Activated T-helper 1 cell treated with Interleukin-2 at 50 U/mL for 16 hours (primary cell): Measurements from ENCODE around the gene NOL4L.

Experiments used
- DNase-seq: peaks from one replicate; pipeline ENCODE4 v3.0.0-alpha.2; 2020; ENCODE audit warnings: low read depth

The NOL4L gene

DNA sequence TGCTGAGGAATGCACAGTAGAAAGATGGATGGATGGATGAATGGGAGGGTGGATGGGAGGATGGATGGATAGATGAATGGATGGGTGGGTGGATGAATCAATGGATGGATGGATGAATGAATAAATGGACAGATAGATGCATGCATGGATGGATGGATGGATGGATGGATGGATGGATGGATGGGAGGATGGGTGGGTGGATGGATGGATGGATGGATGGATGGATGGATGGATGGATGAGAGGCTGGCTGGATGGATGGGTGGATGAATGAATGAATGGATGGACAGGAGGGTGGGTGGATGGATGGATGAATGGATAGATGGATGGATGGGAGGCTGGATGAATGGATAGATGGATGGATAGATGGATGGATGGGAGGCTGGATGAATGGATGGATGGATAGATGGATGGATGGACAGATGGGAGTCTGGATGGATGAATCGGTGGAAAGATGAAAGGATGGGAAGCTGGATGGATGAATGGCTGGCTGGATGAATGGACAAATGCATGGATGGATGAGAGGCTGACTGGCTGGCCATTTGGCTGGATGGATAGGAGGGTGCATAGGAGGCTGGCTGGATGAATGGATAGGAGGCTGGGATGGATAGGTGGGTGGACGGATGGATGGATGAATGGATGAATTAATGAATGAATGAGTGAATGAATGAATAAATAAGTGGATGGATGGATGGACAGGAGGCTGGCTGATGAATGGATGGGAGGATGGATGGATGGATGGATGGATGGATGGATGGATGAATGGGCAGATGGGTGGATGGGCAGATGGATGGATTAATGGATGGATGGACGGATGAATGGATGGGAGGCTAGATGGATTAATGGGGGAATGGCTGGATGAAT lies 28.3 kb upstream of the NOL4L start:
- no peak for DNase-seq

DNA sequence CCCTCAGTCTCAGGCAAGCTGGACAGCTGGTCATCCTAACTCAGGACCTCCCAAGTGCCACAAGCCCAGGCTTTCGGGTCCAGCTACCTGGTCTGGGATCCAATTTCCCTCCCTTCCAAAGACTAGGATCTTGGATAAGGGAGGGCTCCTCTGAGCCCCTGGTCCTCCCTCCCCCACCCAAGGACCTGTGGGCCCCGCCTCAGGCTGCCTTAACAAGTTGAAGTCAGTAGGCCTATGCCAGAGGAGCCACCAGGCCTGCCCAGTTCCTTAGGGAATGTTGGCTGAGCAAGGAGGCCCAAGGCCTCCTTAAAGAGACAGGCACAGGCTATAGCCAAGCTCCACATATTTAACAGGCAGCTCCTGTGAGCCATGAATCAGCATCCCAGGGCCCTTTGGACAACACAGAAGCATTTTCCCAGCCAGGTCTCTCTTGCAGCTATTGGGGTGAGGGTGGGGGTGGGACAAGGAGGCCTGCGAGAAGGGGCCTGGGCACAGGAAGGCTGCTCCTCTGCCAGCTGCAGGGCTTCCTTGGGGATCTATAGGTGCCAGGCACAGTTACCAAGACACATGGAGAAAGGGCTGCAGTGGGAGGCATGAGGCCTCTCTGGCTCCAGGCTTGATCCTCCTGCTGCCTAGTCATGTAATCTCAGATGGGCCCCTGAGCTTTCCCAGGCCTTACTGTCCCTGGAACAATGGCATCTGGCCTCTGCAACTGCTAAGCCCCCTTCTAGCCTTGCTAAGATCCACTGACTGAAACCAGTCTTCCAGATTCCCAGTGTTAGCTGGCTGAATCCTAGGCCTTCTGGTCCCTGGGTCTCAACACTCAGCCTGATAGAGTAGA lies 27.4 kb upstream of the NOL4L start:
- DNase-seq, result no peak

DNA sequence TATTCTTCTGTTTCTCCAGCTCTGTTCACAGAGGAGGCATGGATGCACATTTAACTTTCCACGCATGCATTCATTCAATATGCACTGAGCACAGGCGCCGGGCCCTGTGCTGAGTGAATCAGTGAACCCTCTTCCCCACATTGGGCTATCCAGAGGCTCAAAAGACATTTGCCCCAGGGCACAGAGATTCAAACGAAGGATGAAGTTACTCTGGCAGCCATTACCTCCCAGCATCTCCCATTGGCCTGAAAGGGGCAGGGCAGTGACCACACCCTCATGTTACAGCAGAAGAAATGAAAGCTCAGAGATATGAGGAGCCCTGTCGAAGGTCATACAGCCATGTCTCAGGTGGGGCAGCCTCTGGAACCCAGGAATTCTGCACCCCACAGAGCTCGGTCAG lies 26.7 kb upstream of the NOL4L start:
- no peak for DNase-seq

DNA sequence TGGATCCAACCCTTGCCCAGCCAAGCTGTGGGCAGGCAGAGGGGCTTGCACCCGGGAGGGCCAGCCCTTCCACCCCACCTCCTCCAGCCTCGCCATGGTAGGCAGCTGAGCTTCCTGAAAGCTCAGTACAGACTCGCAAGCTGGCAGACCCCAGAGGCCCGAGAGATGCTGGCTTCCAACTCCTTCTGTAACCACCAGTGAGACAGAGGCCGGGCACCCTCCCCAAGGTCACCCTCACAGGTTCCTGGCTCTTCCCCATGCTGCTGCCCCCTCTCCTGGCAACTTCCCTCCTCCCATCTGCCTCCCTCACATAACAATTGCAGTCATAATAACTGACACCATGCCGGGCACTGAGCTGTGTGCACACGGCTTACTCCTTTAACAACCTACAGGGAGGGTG lies 26.2 kb upstream of the NOL4L start:
- DNase-seq, result no peak

DNA sequence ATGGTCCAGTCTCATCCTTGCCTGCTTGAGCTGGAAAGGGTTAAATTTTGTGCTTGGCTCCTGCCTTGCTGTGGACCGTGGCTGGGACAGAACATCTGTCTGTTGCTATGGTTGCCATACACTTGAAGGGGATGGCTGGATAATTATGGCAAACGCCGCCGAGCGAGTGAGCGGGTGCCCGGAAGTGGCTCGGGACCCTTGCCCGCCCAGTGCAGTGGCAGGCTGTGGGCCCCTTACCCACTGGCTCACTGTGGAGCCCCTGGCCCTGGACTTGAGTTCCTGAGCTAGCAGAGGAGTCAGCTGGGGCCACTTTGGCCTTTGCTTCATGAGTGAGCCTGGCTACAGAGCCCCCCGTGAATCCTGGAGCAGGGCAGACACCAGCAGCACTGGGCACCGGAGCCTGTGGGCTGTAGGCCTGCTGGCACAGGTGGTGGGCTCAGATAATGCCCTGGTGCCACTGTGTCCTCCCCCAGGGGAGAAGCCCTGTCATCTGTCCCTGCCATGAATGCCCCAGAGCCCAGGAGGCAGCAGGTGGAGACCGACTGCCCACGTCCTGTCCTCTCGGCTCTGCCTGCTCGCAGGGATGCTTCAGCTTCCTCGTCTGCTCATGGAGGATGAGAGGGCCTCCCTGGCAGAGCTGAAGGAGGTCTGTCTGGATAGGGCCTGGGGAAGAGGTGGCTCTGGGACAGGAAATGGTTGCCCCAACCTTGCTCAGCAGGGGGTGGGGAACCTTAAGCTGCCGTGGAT lies 25.5 kb upstream of the NOL4L start:
- DNase-seq, result no peak

- no peak for DNase-seq
These were observed 24.9 kb upstream of the NOL4L start for GRCh38 chr20:32609993-32610392.

- no peak for DNase-seq
These were observed 24.1 kb upstream of the NOL4L start for GRCh38 chr20:32609111-32609773.

- DNase-seq, result no peak
These were observed 23.5 kb upstream of the NOL4L start for GRCh38 chr20:32608664-32609015.

DNA sequence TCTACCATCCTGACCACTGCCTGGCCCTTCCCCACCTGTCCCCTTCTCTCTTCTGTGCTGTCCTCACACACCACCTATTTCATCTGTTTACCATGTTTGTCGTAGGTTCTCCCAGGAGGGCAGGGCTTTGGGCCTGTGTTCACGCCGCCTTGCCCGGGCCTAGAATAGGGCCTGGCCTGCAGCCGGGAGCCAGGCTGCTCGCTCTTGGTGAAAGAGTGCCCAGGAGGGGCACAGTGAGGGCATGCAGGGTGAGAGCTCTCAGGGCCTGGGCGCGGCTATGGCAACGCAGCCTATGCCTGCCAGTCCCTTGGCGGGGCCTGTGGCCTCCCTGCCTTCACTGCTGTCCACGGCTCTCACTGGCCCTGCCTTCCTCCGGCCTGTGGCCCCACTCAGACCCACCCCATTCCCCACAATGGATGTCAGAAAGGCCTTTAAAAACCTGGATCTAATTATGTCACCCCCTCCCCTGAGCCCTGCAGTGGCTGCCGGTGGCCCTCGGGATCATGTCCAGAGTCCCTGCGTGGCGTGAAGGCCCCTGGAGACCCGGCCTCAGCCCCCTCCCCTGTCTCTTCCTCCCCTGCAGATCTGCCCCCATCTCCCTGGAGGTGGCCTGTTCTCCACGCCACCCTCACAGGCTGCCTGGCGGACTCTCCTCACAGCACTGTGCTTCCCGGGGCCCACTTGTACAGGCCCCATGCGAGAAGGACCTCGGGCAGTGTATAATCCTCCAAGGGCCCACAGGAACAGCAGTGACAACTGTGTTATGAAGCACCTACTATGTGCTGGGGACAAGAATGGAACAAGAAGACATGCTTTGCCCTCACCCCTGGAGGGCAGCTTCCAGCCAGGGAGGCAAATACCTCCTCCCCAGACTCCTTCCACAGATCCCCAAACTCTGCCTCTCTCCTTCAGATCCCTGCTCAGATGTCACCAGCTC lies 22.9 kb upstream of the NOL4L start:
- no peak for DNase-seq

DNA sequence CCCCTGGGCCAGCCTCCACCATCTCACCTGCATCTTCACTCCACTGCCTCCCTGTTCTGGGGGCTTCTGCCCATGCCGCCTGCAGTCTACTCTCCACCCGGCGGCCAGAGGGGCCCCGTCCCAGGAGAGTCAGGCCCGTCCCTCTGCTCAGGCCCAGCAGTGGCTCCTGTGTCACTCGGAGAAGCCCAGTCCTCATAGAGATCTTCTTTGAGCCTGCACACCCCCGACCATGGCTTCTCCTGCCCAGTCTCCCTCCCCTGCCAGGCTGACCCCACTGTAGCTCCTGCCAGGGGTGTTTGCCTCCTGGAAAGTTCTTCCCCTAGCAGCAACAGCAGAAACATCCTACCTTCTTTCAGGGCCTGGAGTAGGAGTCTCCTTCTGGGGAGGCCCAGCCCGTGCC lies 22.2 kb upstream of the NOL4L start:
- no peak for DNase-seq

DNA sequence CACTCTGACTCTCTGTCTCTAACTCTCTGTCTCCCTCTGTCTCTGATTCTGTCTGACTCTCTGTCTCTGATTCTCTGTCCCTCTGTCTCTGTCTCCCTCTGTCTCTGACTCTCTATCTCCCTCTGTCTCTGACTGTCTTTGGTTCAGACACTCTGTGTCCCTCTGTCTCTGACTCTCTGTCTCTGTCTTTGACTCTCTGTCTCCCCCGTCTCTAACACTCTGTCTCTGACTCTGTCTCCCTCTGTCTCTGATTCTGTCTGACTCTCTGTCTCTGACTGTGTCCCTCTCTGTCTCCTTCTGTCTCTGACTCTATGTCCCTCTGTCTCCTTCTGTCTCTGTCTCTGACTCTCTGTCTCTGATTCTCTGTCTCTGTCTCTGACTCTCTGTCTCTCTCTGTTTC lies 21.7 kb upstream of the NOL4L start:
- DNase-seq, result no peak

DNA sequence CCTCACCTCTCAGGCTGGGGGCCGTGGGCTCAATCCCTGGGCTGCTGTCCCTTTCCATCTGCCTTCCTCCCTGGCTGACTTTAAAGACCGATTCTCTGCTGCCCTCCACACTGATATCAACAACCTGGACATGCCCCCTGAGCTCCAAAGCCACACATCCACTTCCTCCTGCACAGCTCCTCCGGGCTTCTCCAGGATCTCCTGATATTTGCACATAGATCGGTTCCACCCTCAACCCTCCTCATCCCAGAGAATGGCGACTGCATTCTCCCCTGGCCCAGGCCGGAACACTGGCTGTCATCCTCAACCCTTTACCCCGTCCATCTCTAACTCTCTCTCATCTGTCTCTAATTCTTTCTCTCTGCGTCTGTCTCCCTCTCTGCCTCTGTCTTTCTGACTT lies 21.0 kb upstream of the NOL4L start:
- no peak for DNase-seq

DNA sequence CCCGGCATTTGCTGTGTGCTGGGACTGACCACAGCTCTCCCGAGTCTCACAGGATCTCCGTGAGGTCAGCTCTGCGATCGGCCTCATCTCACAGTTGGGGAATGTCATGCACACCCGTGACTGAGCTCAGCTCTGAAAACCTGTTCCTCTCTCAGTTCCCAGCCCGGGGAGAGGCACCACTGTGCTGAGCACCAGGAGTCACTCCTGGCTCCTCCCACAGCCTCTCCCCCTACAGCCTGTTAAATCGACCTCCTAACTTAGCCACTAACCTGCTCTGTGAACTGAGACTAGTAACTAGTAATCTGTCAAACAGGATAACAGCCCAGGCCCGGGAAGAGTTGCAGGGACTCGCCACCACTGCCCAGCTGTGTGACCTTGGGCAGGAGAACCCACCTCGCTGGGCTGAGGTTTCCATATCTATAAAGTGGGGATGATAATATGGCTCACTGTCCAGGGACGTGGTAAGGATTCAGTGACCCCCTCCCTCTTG lies 20.1 kb upstream of the NOL4L start:
- DNase-seq, result no peak

DNA sequence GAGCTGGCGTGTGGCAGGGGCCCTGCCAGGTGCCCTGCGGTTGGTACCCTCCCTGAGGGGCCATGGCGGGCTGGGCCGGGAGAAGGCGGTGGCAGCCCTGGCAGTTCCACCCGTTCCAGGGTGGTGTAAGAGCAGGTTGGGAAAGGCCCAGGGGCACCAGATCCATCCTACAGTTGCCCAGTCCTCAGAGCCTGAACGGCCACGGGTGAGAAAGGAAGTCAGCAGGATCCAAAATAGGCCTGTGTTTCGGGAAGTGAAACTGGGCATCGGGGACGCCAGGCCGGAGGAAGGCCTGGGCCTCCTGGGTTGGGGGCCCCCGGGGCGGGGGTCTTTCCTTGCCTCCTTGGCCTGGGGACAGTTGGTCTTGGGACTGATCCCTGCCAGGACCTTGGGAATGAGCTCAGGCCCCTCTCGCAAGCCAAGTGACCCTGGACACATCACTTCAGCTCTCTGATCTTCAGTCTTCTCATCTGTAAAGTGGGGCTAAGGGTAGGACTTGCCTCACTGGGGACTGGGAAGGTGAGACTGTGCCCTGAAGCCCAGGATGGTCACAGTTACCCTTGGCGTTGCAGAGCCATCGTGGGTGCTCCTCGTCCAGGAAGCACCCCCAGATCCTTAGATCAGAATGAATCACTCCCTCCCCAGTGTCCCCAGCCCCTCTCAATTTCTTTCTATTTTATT lies 18.1 kb upstream of the NOL4L start:
- no peak for DNase-seq

GRCh38 chr20:32602273-32602672 lies 17.1 kb upstream of the NOL4L start:
- no peak for DNase-seq

DNA sequence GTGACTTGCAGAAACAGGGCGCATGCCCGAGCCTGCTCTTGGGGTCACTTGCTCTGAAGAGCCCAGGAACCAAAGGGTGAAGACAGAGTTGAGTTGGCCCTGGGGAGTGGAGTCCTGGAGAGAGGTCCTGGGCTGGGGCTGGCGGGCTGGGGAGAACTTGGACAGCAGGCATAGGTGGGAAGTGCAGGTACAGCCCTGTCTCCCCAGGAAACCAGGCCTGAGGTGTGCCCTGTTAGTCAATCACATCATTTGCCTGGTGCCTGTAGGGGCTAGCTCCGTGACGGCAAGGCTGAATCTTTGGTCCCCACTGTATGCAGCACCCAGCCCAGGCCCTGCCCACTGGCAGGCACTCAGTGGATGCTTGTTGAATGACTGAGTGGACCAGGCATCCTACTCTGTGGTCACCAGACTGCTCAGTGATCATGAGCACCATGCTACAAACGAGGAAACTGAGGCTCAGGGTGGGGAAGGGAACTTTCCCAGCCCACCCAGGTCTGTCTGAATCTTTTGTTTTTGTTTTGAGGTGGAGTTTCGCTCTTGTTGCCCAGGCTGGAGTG lies 15.6 kb upstream of the NOL4L start:
- DNase-seq, result no peak

DNA sequence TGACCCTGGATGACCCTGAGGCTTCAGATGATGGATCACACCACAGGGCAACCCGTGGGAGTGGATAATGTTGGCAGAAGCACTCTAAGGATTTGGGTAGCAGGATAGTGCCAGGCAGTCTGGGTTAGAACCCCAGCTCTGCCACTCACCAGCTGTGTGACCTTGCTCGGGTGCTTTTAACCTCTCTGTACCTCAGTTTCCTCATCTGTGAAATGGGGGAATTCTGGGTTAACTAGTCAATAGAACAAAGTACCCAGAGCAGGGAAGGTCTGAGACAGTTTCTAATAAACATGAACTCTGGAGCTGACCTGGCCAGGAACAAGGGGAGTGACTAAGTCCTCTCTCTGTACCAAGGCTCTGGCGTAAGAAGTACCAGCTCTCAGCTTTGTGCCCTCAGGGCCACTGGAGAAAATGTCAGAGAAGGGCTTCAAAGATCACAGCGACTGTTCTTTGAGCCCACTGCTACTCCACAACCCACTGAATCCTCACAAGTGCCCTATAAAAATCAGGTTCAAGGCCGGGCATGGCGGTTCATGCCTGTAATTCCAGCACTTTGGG lies 14.7 kb upstream of the NOL4L start:
- no peak for DNase-seq

- DNase-seq, result no peak
These were observed 13.5 kb upstream of the NOL4L start for GRCh38 chr20:32598606-32599005.

DNA sequence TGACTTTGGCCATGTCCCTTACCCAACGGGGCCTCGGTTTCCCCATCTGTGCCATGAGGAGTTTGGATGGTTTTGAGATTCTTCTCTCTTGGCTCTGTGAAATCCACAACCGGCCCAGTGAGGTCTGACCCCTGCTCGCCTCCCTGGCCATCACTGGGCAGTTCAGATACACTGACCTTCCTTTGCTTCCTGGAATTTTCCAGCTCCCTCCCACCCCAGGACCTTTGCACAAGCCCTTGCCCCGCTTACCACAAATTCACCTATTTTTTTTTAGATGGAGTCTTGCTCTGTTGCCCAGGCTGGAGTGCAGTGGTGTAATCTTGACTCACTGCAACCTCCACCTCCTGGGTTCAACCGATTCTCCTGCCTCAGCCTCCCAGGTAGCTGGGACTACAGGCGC lies 12.6 kb upstream of the NOL4L start:
- no peak for DNase-seq
